Duodenal mucosa (tissue), 2 donors: ENCODE measurements around the gene AHCY.

Experiments used
- H3K27ac ChIP-seq: one replicate; pipeline ENCODE4 v1.7.0; 2013; ENCODE audit warnings: low read depth, low read length
- H3K27me3 ChIP-seq, 2 donors: one replicate each; pipeline ENCODE4 v1.7.0; 2013; ENCODE audit warnings: low read length in 2 of 2, control low read depth in 1 of 2; ENCODE audit not compliant: insufficient read depth in 2 of 2, control insufficient read depth in 1 of 2
- H3K36me3 ChIP-seq, 2 donors: one replicate each; pipeline ENCODE4 v1.7.0; 2013; ENCODE audit warnings: low read length in 2 of 2, control low read depth in 1 of 2; ENCODE audit not compliant: insufficient read depth in 2 of 2, control insufficient read depth in 1 of 2
- H3K4me1 ChIP-seq, 2 donors: one replicate each; pipeline ENCODE4 v1.7.0; 2013; ENCODE audit warnings: low read length in 2 of 2, control low read depth in 1 of 2; ENCODE audit not compliant: insufficient read depth in 2 of 2, control insufficient read depth in 1 of 2
- H3K4me3 ChIP-seq, 2 donors: one replicate each; pipeline ENCODE4 v1.7.0; 2013; ENCODE audit warnings: low read length in 2 of 2, low read depth in 1 of 2
- H3K9ac ChIP-seq, 2 donors: one replicate each; pipeline ENCODE4 v1.7.0; 2013; ENCODE audit warnings: low read length in 2 of 2, low read depth in 1 of 2
- H3K9me3 ChIP-seq, 2 donors: one replicate each; pipeline ENCODE4 v1.7.0; 2013; ENCODE audit warnings: low read length in 2 of 2, control low read depth in 1 of 2; ENCODE audit not compliant: control insufficient read depth in 1 of 2

Gene AHCY

DNA sequence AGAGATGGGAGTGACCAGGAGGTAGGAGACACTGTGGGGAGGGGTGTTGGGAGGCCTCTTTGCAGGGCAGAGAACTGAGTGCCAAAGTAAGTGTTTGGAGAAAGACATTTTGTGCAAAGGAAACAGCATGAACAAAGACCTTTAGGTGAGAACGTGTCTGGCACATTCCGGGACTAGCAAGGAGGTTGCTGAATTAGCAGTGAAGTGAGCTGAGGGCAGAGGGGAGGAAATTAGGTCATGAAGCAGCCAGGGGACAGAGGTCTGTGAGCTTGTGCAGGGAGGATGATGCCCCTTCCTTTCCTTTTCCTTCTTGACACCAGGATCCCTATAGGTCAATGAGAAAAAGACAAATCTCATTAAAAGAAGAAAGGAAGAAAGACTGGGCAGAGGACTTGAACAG is 21.4 kb upstream of the AHCY start:
- Histone ChIP-seq H3K27ac (no peak overlapping the region), H3K9ac (no peak overlapping the region), H3K9me3 (no peaks in the 10 kb centered on the region), H3K36me3 (no peaks in the 10 kb centered on the region), H3K4me1 (no peaks in the 10 kb centered on the region), H3K4me3 (no peak overlapping the region), H3K27me3 (no peaks in the 10 kb centered on the region)

DNA sequence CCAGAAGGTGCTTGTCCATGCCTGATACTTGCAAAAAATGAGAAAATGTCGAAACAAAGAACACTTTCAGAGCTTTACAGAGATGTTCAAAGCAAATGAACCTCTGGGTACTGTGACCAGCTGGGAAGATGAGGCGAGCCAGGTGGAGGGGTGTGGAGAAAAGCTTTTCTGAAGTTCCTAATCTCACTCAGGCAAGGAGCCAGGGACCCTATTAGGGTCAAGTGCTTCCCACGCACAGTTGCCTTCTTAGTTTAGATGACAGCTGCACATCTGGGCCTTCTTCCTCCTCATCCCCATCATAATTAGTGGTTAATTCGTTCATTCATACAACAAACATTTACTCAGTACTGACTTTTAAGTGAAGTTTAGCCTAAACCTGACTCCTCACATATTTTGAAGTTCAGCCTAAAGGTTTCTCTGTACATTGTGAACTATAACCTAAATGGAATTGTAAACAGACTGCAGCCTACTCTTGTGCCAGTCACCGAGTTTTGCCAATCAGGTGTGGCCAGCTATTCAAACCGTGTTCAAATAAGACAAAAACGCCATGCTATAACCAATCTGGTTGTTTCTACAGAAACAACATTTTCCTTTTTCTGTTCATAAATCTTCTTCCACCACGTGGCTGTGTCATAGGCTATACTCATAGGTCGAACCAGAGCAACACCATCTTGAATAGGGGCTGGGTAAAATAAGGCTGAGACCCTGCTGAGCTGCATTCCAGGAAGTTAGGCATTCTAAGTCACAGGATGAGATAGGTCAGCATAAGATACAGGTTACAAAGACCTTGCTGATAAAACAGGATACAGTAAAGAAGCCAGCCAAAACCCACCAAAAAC is 19.3 kb upstream of the AHCY start:
- Histone ChIP-seq H3K36me3 (no peaks in the 10 kb centered on the region), H3K9ac (no peak overlapping the region), H3K27ac (no peak overlapping the region), H3K27me3 (no peaks in the 10 kb centered on the region), H3K4me1 (no peaks in the 10 kb centered on the region), H3K4me3 (no peak overlapping the region), H3K9me3 (no peaks in the 10 kb centered on the region)

DNA sequence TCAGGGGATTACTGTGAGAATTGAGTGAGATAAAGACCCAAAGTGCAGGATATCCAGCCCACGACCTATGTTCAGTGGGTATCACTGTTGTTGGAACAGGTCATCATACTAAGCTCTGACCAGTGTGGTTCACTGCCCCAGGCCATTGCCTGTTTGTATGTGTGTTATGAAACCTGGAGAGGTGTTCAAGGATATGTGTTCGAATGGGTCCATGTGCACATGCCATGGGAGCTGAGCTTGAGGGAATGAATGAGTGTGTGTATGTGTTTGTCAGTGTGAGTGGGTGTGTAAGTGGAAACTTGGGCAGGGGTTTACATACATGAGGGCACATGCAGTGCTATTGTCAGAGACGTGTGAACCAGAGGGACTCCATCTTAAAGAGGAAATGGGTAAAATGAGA is 17.7 kb upstream of the AHCY start:
- H3K27me3 ChIP-seq = no peaks in the 10 kb centered on the region
- no peaks in the 10 kb centered on the region for H3K4me1 ChIP-seq
- H3K9ac ChIP-seq = no peak overlapping the region
- no peak overlapping the region for H3K4me3 ChIP-seq
- no peak overlapping the region for H3K27ac ChIP-seq
- no peaks in the 10 kb centered on the region for H3K36me3 ChIP-seq
- no peaks in the 10 kb centered on the region for H3K9me3 ChIP-seq

DNA sequence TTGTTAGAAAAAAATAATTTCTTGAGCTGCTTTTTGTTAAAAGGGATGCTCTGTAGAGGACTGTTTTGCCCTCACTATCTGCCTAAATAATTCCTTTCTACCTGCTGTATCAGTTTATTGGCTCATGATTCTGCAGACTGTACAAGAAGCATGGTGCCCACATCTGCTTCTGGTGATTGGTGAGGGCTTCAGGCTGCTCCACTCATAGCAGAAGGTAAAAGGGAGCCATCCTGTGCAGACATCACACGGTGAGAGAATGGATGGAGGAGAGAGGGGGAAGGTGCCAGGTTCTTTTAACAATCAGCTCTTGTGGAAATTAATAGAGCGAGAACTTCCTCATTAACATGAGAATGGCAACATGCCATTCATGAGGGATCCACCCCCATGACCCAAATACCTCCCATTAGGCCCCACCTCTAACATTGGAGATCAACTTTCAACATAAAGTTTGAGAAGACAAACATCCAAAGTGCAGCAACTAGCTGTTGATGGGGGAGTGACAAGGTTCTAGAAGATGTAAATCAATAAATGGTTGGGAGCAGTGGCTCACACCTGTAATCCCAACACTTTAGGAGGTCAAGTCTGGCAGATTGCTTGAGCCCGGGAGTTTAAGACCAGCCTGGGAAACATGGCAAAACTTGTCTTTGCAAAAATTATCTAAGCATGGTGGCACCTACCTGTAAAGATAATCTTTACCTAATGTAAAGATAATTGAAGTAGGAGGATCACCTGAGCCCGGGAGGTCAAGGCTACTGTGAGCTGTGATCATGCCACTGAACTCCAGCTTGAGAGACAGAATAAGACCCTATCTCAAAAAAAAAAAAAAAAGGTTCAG is 15.7 kb upstream of the AHCY start:
- no peaks in the 10 kb centered on the region for H3K36me3 ChIP-seq
- no peak overlapping the region for H3K4me3 ChIP-seq
- H3K9me3 ChIP-seq = no peaks in the 10 kb centered on the region
- no peaks in the 10 kb centered on the region for H3K4me1 ChIP-seq
- no peak overlapping the region for H3K27ac ChIP-seq
- no peaks in the 10 kb centered on the region for H3K27me3 ChIP-seq
- H3K9ac ChIP-seq = no peak overlapping the region

DNA sequence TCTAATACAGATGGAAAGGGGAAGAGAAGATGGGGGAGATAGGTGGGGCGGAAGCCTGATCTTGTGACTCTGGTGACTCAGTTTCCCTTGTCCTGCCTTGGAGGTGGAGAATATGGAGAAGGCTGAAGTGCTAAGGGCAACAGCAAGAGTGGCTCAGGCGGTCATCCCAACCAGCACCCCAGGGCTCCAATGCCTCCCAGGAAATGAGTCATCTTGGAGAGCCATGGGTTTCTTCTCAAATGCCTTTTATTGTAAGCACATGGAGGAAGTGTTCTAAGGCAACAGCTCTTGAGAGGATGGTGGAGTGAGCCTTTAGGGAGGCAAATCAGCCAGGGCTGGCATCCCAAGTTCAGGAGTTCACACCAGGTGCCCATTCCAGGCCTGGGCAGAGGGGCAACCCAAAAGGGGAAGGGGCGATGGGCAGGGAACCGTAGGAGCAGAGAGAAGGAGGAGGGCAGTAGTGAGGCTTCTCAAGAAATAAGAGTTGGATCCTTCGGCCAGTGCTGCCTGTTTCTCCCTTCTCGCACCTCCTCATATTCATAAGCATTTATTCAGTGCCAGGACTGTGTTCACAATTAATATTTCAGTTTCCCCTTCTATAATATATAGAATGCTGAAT is 13.2 kb upstream of the AHCY start:
- Histone ChIP-seq H3K9ac (no peak overlapping the region), H3K9me3 (no peaks in the 10 kb centered on the region), H3K27ac (no peak overlapping the region), H3K27me3 (peaks cover 0 to 9% of the 10 kb centered on the region in 2 donors), H3K36me3 (no peaks in the 10 kb centered on the region), H3K4me3 (no peak overlapping the region), H3K4me1 (peaks cover 12 to 14% of the 10 kb centered on the region in 2 donors)

DNA sequence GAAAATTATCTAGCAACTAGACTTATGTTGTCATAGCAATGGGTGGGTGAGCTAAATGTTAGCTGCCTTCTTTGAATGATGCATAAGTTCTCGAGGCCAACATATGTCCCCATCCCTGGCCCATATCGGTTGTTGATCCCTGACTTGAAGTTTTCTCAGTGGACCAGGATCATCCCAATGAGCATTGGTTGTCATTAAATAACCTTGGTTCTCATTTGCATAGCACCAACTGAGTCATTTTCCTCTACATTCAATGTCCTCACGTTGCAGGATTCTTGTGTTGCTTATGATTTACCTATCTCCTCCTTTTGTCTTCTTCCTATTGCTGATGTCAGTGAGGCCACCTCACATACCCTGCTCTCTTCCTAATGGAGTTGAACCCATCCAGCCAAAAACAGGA is 12.1 kb upstream of the AHCY start:
- Histone ChIP-seq H3K27ac (no peak overlapping the region), H3K27me3 (peaks cover 0 to 9% of the 10 kb centered on the region in 2 donors), H3K9ac (no peak overlapping the region), H3K4me1 (peaks cover 18 to 21% of the 10 kb centered on the region in 2 donors), H3K9me3 (no peaks in the 10 kb centered on the region), H3K36me3 (no peaks in the 10 kb centered on the region), H3K4me3 (no peak overlapping the region)

DNA sequence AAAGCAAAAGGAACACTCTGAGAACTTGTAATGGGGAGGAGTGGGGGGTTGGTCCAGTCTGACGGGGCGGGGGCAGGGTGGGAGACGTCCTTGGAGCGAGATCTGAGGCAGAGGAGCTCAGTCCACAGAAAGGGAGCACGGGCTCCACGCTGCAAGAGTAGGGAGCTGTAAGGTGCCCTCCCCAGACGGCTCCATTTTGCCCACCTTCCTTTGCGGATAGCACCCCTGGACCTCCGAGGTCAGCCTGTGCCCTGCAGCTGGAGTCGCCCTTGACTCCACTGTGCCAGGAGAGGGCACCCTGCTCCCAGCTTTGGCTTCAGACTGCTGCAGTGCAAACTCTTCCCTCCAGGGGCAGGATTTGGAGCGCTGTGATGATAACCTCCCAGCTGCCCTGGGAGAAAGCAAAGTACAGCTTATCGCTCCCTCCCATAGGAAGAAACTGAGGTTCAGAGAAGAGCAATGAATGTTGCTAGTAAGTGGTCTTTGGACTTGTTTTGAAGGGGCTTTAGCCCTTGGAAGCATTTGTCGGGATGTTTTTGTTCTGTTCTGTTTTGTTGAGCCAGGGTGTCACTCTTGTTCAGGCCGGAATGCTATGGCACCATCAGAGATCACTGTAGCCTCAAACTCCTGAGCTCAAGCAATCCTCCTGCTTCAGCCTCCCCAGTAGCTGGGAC is 9.5 kb upstream of the AHCY start:
- peak overlapping the region; percentile 61 to 65 for H3K4me3 ChIP-seq
- peak overlapping the region; percentile 49 to 51 for H3K9ac ChIP-seq
- peaks cover 18 to 24% of the 10 kb centered on the region in 2 donors for H3K4me1 ChIP-seq
- H3K27me3 ChIP-seq = peaks cover 0 to 9% of the 10 kb centered on the region in 2 donors
- no peaks in the 10 kb centered on the region for H3K36me3 ChIP-seq
- no peak overlapping the region for H3K27ac ChIP-seq
- no peaks in the 10 kb centered on the region for H3K9me3 ChIP-seq

DNA sequence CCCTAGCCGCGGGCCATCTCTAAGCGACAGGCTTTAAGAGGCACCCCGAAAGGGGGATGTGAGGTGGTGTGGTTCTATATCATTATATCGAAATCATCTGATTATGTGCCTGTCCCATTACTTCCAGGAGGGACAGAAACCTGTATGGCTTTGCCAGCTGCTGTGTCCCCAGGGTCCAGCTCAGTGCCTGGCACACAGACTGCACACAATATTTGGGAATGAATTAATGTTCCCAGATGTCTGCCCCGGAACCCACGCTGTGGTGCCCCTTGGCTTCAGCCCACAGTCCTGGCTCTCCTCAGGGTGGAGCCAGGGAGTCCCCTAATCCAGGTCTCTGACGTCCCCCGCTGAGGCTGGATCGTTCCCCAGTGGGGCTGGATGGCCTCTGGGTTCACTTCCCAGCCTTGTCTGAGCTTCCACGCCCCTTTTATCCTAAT is 8.9 kb upstream of the AHCY start:
- Histone ChIP-seq H3K4me1 (peaks cover 18 to 24% of the 10 kb centered on the region in 2 donors), H3K36me3 (no peaks in the 10 kb centered on the region), H3K9ac (peak overlapping the region; percentile 5 to 49), H3K9me3 (no peaks in the 10 kb centered on the region), H3K27me3 (peaks cover 0 to 9% of the 10 kb centered on the region in 2 donors), H3K4me3 (peak overlapping the region; percentile 61 to 65), H3K27ac (no peak overlapping the region)

DNA sequence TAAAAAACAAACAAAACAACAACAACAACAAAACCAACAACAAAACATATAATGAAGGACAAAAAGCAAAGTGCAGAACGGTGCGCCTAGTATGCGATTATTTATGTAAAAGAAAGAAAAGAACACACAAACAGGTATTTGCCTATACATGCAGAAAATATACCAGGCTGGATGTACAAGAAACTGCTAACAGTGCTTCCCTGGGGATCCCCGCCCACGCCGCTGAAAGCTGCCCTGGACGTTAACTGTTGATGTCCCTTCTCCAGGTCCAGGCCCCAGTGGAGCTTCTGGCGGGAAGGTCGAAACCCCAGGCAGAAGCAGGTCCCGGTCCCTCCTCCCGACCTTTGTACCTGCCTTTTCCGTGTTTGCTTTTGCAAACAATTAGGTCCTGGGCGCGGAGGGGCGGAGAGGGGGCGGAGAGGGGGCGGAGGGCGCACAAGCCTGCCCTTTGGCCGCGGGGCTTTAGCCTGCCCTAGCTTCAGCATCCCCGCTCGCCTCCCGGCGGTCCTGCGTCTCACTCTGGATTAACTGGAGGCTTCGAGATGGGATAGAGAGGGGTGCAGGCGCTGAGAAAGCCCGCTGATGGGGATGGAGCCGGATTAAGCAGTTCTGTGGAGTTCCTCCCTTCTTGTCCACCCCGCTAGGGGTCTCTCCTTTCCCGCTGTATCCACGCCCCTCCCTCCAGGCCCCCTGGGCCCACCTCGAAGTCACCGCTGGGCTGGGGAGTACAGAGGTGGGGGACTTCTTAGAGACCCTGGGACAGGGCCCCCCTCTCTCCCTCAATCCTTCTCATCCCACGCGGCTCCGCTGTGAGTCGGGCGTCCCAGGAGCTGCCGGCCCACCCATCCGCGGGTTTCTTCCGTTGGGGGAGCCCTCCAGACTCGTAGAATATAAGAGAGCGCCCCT is 8.2 kb upstream of the AHCY start:
- Histone ChIP-seq H3K27me3 (peaks cover 0 to 9% of the 10 kb centered on the region in 2 donors), H3K27ac (peak overlapping the region; percentile 46), H3K9me3 (no peaks in the 10 kb centered on the region), H3K4me1 (peaks cover 18 to 24% of the 10 kb centered on the region in 2 donors), H3K9ac (peak overlapping the region; percentile 38 to 49), H3K4me3 (peak overlapping the region; percentile 61 to 65), H3K36me3 (no peaks in the 10 kb centered on the region)
